BJ (cell line): ENCODE measurements around the gene EP400. TPM values are rescaled to one million over a fixed set of nuclear protein-coding genes. Genes with fewer than 3 reads are reported as not detected.

Experiments used
- CTCF ChIA-PET: fragments of 350-600 bp; formaldehyde crosslinking; extraction: SDS; loops from one replicate; lab custom pipeline; 2021; ENCODE audit warnings: antibody characterized with exemption, inconsistent platforms; lab: Yijun Ruan, JAX
- POLR2A ChIA-PET: fragments of 300-600 bp; sonication (Branson Sonifier 250); formaldehyde crosslinking; extraction: SDS; loops from one replicate; lab custom pipeline; 2021; ENCODE audit warnings: antibody characterized with exemption; lab: Charles Lee
- DNase-seq: peaks from one replicate; pipeline ENCODE4 v3.0.0-alpha.2; 2011; ENCODE audit warnings: low read depth
- H3K27me3 ChIP-seq: 2 replicates; pipeline ENCODE4 v1.6.0; 2011; ENCODE audit warnings: low read length; ENCODE audit not compliant: control insufficient read depth, insufficient read depth
- H3K36me3 ChIP-seq: 2 replicates; pipeline ENCODE4 v1.5.1; 2011; ENCODE audit warnings: low read length; ENCODE audit not compliant: control insufficient read depth, insufficient read depth
- H3K4me3 ChIP-seq: 2 replicates; pipeline ENCODE4 v1.5.1; 2011; ENCODE audit warnings: low read depth, mild to moderate bottlenecking, control low read depth, low read length
- CTCF ChIP-seq: IDR thresholded peaks from 2 replicates; pipeline ENCODE4 v1.5.1; 2011; ENCODE audit warnings: low read depth, mild to moderate bottlenecking, control low read depth, inconsistent platforms, low read length, moderate library complexity; ENCODE audit not compliant: insufficient read depth
- polyA plus RNA-seq: library from polyadenylated mRNA; depleted of rRNA; stranded (reverse); fragments of >200 nt; gene quantifications from 2 replicates; pipeline ENCODE4 v1.2.3, GENCODE V29; 2011

The EP400 gene
- polyA plus RNA-seq, 1 experiment = 2.5 TPM

GRCh38 chr12:131940141-131940547, 9.6 kb upstream of the EP400 start:
- ChIA-PET POLR2A (no interaction called here), CTCF (no interaction called here)
- TF ChIP-seq CTCF = no peak
- H3K27me3 ChIP-seq = no peaks in the 10 kb centered on the region
- no peak for DNase-seq
- H3K36me3 ChIP-seq = peaks cover 15% of the 10 kb centered on the region
- H3K4me3 ChIP-seq = no peak overlapping the region

GRCh38 chr12:131941116-131941986, 8.4 kb upstream of the EP400 start:
- peaks cover 15% of the 10 kb centered on the region for H3K36me3 ChIP-seq
- H3K4me3 ChIP-seq = no peak overlapping the region
- DNase-seq = no peak
- H3K27me3 ChIP-seq = no peaks in the 10 kb centered on the region
- ChIA-PET POLR2A (no interaction called here), CTCF (no interaction called here)
- no peak for TF ChIP-seq CTCF

- TF ChIP-seq CTCF = no peak
- no peak for DNase-seq
- H3K36me3 ChIP-seq = peaks cover 15% of the 10 kb centered on the region
- H3K4me3 ChIP-seq = no peak overlapping the region
- no peaks in the 10 kb centered on the region for H3K27me3 ChIP-seq
- CTCF ChIA-PET = no interaction called here
- POLR2A ChIA-PET = no interaction called here
These were observed 7.8 kb upstream of the EP400 start for GRCh38 chr12:131941987-131942341.

GRCh38 chr12:131942671-131943070, 7.1 kb upstream of the EP400 start:
- ChIA-PET POLR2A (no interaction called here), CTCF (no interaction called here)
- Histone ChIP-seq H3K27me3 (no peaks in the 10 kb centered on the region), H3K4me3 (no peak overlapping the region), H3K36me3 (peaks cover 15% of the 10 kb centered on the region)
- TF ChIP-seq CTCF = no peak
- DNase-seq = no peak

GRCh38 chr12:131943389-131943788, 6.4 kb upstream of the EP400 start:
- no peak for DNase-seq
- Histone ChIP-seq H3K4me3 (no peak overlapping the region), H3K27me3 (no peaks in the 10 kb centered on the region), H3K36me3 (peaks cover 15% of the 10 kb centered on the region)
- TF ChIP-seq CTCF = no peak
- POLR2A ChIA-PET = no interaction called here
- CTCF ChIA-PET = no interaction called here
